GM18858 (cell line): ENCODE measurements around the gene ETFB.

Experiments
- ATAC-seq: cut with Tn5 transposase; IDR thresholded peaks from one replicate; pipeline ENCODE4 v1.9.1; 2021; ENCODE audit not compliant: unreplicated experiment

The ETFB gene

DNA sequence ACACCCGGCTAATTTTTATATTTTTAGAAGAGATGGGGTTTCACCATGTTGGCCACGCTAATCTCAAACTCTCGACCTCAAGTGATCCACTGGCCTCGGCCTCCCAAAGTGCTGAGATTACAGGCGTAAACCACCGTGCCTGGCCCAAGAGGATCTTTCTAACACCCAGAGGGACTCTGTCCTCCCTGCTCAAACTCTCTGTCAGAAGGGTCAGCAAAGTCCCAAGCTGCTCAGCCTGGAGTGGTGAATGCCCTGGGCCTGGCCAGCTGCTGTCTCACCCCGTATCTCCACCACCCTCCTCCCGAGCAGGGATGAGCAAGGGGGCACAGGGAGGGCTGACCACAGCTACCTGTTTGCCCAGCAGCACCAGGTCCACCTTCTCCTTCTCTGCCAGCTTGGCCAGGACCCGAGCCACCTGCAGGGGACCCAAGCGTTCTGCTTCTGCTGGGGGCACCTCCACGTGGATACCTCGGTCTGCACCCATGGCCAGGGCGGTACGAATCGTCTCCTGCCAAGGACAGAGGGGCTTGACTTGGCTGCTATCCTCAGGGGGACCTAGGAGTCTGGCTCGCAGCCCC lies 13.3 kb downstream of the ETFB start:
- no peak for ATAC-seq

GRCh38 chr19:51351266-51351990 lies 14.8 kb downstream of the ETFB start:
- ATAC-seq, result no peak

GRCh38 chr19:51347209-51347928 lies 18.8 kb downstream of the ETFB start:
- no peak for ATAC-seq

DNA sequence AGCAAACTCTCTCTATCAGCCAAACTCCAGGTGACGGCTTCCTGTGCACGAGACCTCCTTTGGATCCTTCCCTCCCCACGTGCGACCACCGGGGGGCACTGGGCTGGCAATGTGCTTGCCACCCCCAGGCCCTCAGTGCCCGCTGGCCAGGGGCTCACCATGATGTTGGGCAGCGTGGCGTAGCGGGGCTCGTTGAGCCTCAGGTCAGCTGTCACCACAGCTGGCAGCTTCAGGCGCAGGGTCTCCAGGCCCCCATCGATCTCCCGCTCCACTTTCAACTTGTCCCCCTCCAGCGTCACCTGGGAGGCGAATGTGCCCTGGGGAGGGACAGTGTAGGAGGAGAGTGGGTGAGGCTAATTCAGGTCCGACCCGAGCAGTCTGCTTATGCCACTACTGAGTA lies 19.4 kb downstream of the ETFB start:
- no peak for ATAC-seq

DNA sequence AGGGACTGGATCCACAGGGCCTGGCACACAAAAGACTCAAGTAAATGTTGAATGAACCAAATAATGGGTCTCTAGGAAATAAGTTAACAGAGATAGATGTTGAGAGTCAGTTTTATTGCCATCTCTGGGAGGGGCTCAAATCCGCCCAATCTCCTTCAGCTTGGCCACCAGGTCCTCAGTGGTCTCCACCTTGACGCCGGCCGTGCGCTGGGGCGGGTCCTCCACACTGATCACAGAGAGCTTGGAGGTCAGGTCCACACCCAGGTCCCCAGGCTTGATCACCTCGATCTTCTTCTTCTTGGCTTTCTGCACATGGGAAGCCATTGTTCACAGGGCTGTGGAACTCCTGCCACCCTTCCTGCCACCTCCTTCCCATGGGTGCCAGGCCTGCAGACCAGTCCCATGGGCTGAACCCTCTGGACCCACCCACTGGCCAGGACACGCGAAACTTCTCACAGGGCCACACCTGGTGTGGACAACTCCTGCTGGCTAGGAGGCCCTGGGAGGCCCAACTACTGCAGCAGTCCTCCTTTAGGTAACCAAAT lies 21.0 kb downstream of the ETFB start:
- ATAC-seq, result no peak

DNA sequence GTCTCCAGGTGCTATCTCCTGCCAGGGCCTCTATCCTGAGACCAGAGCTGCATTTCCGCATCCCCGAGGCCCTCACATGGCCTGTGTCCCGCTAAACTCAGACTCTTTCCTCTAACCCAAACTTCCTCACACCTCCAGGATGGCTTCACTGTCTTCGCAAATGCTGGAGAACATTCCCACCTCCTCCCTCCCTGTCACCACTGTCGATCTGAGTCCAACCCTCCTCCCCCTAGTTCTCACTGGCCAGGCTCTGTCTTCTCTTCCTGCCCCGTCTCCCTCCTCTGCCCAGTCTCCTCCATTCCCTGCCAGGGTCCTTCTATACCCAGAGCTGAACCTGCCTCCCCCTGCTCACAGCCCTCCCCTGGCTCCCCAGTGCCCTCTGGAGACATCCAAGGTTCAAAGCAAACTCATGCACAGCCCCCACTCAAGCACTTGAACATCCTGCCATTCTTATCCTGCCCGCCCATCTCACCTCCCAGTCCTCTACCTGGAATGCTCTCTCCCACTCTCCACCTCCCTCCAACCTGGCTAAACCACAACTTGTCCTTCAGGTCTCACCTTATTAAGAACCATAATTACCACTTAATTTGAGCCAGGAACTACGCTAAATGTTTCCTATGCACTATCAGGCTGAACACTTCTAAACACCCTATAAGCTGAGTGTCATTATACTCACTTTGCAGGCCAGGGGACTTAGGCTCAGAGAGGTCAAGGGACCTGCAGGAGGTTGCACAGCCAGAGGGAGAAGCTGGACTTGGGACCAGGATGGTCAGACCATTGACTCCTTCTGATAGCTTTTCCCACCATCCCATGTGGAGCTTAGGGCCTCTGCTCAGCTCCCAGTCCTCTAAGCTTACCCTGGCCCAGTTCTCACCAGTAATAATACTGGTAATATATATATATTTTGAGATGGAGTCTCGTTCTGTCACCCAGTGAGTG lies 23.3 kb downstream of the ETFB start:
- ATAC-seq, result no peak

GRCh38 chr19:51341976-51342580 lies 24.1 kb downstream of the ETFB start, which contains the start of gene VSIG10L:
VSIG10L (minus strand) TSS chr19:51342139; CDS start chr19:51342124, 15 bp downstream.
- ATAC-seq, result no peak

- ATAC-seq, result no peak
Measured at GRCh38 chr19:51341066-51341465, 25.1 kb downstream of the ETFB start.

DNA sequence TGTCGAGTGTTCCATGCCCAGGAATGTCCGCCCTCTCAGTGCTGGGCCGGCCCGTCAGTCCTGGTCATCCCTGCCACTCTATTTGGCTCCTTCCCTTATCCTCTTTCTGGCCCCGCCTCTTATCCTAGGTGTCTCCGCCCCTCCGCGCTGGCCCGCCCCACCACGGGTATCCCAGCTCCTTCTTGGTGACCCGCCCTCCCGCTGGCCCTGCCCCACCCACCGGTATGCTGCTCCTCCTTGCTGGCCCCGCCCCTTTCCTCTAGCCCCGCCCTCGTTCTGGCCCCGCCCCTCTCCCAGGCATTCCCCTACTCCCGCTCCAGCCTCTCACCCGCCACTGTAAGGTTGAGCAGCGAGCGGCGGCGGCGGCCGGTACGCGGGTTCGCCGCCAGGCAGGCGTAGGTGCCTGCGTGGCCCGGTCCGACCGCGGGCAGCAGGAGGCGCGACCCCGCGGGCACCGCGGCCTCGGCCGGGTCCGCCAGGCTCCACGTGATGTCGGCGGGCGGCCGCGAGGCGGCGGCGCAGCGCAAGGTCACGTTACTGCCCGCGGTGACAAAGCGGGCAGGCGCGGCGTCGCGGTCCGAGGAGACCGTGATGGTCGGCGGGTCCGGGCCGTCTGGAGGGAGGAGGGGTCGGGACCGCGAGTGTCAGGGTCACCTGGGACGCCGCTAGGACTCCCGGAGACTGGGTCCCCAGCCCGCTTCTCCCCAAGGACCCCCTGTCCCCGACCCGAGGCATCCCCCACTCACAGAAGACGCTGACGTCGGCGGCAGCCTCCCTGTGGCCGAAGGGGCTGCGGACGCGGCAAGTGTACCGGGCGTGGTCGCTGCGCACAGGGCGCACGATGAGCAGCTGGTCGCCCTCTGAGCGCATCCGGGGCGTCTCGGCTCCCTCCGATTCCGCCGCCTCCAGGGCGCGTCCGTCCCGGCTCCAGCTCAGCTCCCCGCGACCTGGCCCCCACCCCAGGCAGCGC lies 26.2 kb downstream of the ETFB start:
- no peak for ATAC-seq

GRCh38 chr19:51339313-51339686 lies 26.9 kb downstream of the ETFB start:
- ATAC-seq, result no peak

GRCh38 chr19:51338563-51339312 lies 27.4 kb downstream of the ETFB start:
- no peak for ATAC-seq

DNA sequence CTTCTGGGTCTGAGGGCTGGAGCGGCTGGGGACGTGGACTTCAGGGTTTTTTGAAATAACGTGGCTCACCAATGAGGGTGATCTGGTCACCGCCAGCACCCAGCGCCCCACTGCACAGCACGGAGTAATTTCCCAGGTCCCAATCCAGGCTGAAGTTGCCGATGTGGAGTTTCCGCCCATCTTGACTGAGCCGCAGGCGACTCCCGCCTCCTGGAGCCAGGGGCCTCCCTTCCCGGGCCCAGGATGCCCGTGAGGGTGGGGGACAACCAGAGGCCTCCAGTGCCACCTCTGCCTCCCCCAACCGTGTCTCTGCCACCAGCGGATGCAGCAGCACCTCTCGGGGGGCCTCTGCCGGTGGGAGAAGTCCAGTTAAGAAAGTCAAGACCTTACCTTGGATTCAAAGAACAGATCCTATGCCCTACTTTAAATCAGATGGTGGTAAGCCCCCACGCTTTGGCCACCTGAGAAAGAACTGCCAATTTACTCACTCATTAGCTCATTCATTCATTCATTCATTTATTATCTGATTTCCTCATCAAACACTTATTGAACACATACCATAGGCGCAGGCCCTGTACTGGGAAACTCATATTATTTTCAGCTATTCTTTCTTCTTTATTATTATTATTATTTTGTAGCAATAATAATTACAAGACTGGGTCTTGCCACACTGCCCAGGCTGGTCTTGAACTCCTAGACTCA lies 28.2 kb downstream of the ETFB start:
- no peak for ATAC-seq

- ATAC-seq, result no peak
Measured at GRCh38 chr19:51337141-51337860, 28.9 kb downstream of the ETFB start.

- ATAC-seq, result no peak
Measured at GRCh38 chr19:51333836-51334460, 32.2 kb downstream of the ETFB start.

DNA sequence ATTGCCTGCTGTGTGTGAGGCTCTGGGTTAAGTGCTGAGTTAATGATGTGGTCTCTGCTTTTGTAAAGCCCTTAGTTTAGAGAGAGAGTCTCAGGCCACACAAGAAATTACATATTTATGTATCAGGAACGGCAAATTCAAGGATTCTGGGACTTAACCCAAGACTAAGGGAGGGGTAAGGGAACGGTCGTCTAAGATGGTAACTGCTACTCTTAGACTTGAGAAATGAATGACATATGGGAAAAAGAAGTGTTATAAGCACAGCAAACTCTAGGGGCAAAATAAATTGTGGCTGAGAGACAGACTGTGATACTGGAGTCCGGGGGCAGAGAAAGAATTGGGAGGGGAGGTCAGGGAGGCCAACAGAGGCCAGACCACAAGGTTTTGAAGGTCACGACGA lies 34.5 kb downstream of the ETFB start:
- ATAC-seq, result no peak

- ATAC-seq, result no peak
Measured at GRCh38 chr19:51331193-51331592, 35.0 kb downstream of the ETFB start.

DNA sequence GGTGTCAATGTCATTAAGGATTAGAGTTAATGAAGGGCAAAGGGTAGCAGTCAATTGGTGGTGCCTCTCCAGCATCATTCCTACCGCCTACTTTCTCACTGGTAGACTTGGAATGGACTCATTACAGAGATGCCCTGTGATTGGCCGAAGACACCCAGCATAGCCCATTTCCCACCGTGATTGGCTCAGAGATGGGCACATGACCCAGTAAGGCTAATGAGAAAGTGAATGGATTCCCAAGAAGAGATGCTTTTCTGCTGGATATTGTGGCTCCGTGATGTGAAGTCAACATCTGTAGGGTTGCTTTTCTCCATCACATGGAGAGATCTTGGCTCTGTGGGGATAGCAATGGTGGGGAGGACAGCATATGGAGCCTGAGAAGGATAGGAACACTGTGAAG lies 35.8 kb downstream of the ETFB start:
- no peak for ATAC-seq
